ENCODE data around the gene PRR12.

GRCh38 chr19:49594993-49595818 lies 4.2 kb downstream of the PRR12 start:
- TF ChIP-seq SPI1 (IDR thresholded peaks at IDR 0.05; ENCODE audit: low read depth, low read length): no peak
- no peak for TF ChIP-seq POLR2A (IDR thresholded peaks at IDR 0.05; ENCODE audit: low read depth, low read length)
- TF ChIP-seq TAF1 (IDR thresholded peaks at IDR 0.05; ENCODE audit: low read depth, low read length): no peak
- no peak for TF ChIP-seq POLR2AphosphoS5 (IDR thresholded peaks at IDR 0.05; ENCODE audit: low read depth, low read length)
- no peak for TF ChIP-seq POU2F2 (IDR thresholded peaks at IDR 0.05; ENCODE audit: low read depth, low read length)

Data from GM12891 (cell line).